ENCODE measurements around the gene TACC2.
A peak's percentile ranks its signal among the peaks of the same experiment; 100 is the strongest.

TACC2 gene

GRCh38 chr10:122029499-122030199 lies 40.7 kb downstream of the TACC2 start:
- DNase-seq, result peak; percentile 4

- DNase-seq, result no peak
These were observed 41.2 kb downstream of the TACC2 start for GRCh38 chr10:122030200-122030552.

GRCh38 chr10:122033224-122033926 lies 44.4 kb downstream of the TACC2 start:
- no peak for DNase-seq

DNA sequence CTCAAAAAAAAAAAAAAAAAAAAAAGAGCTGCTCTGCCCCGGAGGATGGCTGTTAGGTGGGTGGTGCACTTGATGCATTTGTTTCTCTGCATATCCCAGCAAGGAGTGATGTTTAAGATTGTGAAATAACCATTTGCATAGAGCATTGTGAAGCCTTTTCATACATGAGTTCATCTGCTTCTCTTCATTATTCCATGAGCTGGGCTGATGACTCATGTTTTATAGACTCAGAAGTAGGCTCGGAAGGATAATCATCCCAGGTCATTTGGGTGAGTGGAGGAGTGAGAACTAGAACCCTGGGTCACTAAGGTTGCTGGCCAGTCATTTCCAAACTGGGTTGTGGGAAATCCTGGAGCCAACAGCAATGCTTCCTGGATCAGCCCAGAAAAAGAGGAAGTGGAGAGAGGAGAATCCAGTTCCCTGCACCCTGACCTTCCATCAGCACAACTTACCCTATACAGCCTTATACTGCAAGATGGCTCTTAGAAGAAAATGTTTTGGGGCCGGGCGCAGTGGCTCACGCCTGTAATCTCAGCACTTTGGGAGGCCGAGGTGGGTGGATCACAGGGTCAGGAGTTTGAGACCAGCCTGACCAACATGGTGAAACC lies 45.3 kb downstream of the TACC2 start:
- DNase-seq, result no peak

GRCh38 chr10:122040786-122041185 lies 51.8 kb downstream of the TACC2 start:
- DNase-seq, result no peak

GRCh38 chr10:122042836-122043235 lies 53.9 kb downstream of the TACC2 start:
- DNase-seq, result no peak

DNA sequence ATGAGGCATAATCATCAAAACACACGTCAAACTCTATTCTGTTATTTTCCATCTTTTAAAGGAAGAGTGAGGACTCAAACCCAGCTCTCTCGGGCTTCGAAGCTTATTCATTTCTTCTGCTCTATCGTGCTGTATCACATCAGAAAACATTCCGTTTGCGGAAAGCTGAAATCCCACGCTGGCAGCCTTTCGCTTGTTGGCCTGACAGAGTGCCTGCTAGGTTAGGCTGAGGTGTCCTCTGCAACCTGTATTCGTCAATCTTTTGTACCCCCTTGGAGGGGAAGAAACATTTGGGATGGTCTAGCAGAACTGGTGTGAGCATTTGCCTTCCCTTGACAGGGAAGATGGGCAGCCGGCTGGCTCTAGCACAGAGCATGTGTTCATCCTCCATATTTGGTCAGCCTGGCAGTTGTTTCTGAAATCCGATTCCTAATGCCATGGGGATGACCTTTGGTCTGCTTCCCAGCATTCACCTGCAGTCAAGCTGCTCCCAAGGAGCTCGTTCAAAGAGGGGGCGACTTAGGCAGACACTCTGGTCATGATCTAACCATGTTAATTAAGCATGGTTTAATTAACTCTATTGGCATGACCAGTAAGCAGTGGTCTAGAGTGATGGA lies 55.2 kb downstream of the TACC2 start:
- peak; percentile 75 for DNase-seq

DNA sequence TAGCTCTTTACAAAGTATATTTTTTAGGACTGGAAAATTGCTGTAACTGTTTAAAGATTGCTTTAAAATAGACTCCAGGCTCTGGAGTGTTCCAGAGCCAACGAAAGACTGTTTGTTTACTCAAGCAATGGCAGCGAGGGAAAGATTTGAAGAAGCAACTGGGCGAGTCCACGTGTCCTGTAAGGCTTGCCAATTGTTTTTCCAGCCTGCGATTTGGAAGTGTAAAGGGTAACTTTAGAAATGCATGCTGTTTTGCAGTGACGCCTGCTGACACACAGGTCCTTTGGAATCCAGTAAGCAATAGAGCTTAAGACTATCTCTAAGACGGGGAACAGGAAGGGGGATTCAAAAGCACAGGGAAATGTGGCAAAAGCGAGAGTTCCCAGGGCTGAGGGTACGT lies 55.8 kb downstream of the TACC2 start:
- peak; percentile 24 for DNase-seq

DNA sequence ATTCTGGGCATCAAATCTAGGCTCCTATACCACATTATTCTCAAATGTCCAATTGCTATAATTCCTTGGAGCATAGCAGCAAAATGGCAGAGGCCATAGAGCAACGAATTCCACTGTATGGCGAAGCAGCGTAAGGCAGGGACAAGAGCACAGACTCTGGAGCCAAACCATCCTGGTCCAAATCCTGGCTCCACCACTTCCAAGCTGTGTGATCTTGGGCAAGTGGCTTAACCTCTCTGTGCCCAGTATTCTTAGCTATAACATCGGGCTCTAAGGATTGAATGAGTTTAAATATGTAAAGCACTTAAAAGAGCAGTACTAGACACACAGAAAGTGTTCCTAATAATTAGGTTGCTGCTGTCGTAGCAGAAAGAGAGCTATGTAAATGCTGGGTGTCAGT lies 56.2 kb downstream of the TACC2 start:
- no peak for DNase-seq

- no peak for DNase-seq
These were observed 58.6 kb downstream of the TACC2 start for GRCh38 chr10:122047560-122047959.

- DNase-seq, result no peak
These were observed 60.1 kb downstream of the TACC2 start for GRCh38 chr10:122049076-122049475.

GRCh38 chr10:122050311-122050710 lies 61.3 kb downstream of the TACC2 start:
- no peak for DNase-seq

DNA sequence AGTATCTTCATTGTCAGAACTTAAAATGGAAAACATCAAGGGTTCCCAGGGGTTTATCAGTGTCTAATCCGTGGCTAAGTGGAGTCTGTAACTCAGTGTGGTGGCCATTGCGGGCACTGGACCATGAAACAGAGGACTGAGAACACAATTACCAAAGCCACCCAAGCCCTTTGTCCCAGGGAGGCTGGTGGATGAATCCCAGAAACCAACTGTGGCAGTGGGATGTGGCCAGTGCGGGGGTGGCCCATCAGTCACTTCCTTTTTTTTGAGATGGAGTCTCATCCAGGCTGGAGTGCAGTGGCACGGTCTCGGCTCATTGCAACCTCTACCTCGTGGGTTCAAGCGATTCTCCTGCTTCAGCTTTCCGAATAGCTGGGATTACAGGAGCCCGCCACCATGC lies 61.8 kb downstream of the TACC2 start:
- no peak for DNase-seq

GRCh38 chr10:122051609-122052385 lies 62.8 kb downstream of the TACC2 start:
- peak; percentile 16 for DNase-seq

DNA sequence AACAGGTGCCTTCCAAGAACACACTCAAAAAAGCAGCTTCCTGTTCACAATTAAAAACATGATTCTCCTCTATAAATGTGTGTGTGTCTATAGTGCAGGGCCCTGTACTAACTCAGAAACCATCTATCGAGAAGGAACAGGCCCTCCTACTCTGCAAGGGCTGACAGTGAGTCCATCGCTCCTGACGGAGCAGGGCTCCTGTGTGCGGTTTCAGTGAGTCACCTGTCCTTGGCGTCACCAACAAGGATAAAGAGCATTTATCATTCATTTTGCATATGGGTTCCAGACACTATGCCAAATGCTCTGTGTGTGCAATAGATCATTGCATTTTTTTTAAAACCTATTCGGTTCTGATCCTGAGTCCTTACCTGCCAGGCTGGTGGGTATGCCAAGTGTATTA lies 63.7 kb downstream of the TACC2 start:
- DNase-seq, result no peak

DNA sequence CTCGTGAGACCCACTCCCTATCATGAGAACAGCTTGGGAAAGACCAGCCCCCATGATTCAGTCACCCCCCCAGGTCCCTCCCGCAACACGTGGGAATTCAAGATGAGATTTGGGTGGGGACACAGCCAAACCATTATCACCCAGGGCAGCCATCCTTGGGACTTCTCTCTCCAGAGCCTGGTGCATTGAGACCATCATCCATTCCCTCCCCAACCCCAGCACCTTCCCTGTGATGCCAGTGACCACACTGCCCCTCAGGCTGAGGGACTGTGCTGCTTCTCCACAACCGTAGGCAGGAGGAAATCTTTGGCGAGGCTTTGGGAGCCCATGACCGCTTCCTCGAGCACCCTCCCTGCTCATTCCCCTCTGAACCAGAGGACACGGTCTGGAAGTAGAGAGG lies 64.4 kb downstream of the TACC2 start:
- DNase-seq, result no peak

DNA sequence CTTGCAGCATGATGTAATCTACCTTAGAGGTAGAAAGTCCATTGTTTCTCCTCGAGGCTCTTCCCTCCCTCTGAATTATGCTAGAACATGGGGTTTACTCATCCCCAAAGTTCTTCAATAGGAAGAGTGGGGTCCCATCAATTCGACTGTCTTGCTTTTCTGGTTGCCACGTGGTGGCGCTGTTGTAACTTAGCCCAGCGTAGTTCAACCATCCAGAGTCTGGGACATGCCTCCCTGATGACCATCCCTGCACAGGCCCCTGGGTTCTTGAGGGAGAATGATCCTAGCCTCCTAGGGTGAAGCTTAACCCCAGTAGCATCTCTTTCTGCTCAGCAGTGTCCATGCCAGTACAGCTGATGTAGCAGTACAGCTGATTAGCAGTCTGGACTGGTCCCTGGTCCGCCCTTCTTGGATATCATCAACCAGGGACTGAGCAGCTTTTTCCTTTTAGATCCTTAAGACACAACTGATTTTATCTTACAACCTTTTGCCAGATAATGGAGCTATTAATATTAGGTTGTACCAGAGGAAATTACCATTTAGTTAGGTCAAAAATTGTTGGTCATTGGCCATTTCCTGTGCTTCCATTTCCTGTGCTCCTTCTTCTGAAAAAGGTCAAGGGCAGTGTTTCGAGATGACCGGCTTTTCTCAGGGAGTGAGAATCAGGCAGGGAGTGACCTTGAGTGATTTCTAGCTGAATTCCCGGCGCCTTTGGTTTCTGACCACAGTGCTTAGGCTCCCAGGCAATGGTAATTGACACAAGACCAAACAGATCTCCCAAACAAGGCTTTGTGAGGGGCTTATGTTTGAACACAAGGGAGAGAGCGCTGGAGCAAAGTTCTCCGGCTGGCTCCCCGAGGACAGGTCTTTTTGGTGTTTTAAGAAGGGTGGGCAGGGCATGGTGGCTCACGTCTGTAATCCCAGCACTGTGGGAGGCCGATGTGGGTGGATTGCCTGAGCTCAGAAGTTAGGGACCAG lies 65.4 kb downstream of the TACC2 start:
- peak; percentile 10 for DNase-seq

DNA sequence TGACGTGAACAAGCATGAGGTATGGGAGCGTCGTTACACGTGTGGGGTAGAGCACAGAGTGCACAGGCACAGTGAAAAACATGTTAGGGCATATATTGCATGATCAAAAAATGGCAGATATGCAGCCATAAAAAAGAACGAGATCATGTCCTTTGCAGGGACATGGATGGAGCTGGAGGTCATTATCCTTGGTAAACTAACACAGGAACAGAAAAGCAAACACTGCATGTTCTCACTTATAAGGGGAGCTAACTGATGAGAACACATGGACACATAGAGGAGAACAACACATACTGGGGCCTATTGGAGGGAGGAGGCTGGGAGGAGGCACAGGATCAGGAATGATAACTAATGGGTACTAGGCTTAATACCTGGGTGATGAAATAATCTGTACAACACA lies 66.3 kb downstream of the TACC2 start:
- DNase-seq, result no peak

GRCh38 chr10:122056431-122057094 lies 67.6 kb downstream of the TACC2 start:
- DNase-seq, result peak; percentile 6

DNA sequence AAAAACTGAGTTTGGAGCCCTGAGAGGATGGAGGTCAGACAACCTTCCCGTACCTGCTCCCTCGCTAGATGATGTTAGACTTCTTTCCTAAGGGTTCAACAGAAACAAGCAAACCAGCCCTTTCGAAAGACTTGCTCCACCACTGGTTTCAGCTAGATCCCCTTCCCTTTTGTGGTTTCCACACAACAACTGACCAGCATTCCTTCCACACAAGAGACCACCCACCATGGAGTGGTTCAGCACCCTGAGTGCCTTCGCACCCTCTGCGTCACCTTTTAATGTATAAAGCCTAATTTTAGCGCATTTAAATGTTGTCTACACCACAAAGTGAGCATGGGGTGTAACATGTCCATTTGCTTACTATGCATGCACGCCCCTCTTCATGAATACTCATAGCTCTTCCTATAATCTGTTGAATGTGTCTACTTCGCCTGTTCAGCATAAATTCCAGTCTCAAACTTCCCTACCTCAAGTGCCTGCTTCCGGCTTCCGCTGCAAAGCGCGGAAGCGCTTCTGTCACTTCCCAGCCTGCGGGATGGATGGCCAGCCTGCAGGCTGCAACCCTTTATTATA lies 69.0 kb downstream of the TACC2 start:
- no peak for DNase-seq

- no peak for DNase-seq
These were observed 71.3 kb downstream of the TACC2 start for GRCh38 chr10:122060250-122060649.
